ENCODE measurements around the gene IKZF2. TPM values are rescaled to one million over a fixed set of nuclear protein-coding genes. Genes with fewer than 3 reads are reported as not detected.

The IKZF2 gene
- 1 to 10 TPM in 1 of 4 donors, under 1 TPM in 3; under 0.01 to 3.7 (median 0.22) TPM for polyA plus RNA-seq
- long read RNA-seq, donor 1, result 0 reads
- long read RNA-seq, donor 2, result 0 reads
- long read RNA-seq, donor 3, result 0 reads
- long read RNA-seq, donor 4, result 0 reads
- long read RNA-seq, donor 5, result 0 reads
- long read RNA-seq, donor 6, partial matches to known transcripts, result 0 of 1 reads
- long read RNA-seq, donor 6, other reads (novel, unspliced or antisense), result 0 of 1 reads
- long read RNA-seq, donor 7, result 0 reads
- long read RNA-seq, donor 8, result 0 reads
- long read RNA-seq, donor 9, result 0 reads
- long read RNA-seq, donor 10, result 0 reads

GRCh38 chr2:213151437-213152064, at the start of gene IKZF2:
IKZF2 (minus strand) TSS chr2:213151612; CDS start chr2:213148629, 2,983 bp downstream.
- DNase-seq, result peak; percentile 85 to 96
- 0 to 1% (median 1%) methylated on average over 66 to 87 of the region's 87 CpGs for WGBS, 3 donors
- no peak for FAIRE-seq
- H3K9me3 ChIP-seq (ENCODE audit: control insufficient read depth in 2 of 2, insufficient read depth in 1 of 2, low read depth in 1 of 2, low read length in 1 of 2), result no peaks in the 10 kb centered on the region
- H3K4me1 ChIP-seq (ENCODE audit: control insufficient read depth in 3 of 3, insufficient read depth in 2 of 3, low read depth in 1 of 3, low read length in 2 of 3), result no peaks in the 10 kb centered on the region
- H3K36me3 ChIP-seq (ENCODE audit: control insufficient read depth in 3 of 3, insufficient read depth in 2 of 3, low read depth in 1 of 3, low read length in 3 of 3), result no peaks in the 10 kb centered on the region
- H3K4me3 ChIP-seq (ENCODE audit: low read depth in 1 of 3, low read length in 3 of 3), result peak within 1 kb of the TSS; percentile 61 to 79 (median 65)
- H3K27me3 ChIP-seq (ENCODE audit: control insufficient read depth in 3 of 3, insufficient read depth in 3 of 3, low read length in 3 of 3), result no peaks in the 10 kb centered on the region
- peak within 1 kb of the TSS; percentile 59 to 90 (median 82) for H3K27ac ChIP-seq (ENCODE audit: low read depth in 1 of 3, low read length in 2 of 3)

DNA sequence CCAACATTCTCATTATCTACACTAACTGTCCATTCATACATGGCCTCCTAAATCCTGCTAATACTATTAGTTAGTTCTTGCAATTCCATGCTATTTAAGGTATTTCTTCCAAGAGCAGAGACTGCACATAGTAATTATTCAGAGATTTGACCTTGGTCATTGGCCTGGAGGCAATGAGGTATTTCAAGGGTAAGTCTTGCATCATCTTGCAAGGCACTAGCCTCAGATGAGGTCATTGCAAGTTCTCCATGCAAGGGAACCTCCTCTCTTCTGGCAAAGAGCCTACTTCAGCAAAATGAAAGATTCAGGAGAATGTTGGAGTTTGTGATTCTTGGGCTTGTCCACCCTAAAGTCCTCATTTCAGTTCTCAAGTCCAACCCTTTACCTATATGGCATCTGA, 48.5 kb upstream of the IKZF2 start:
- FAIRE-seq (no peak), DNase-seq (no peak)
- H3K4me3 ChIP-seq (ENCODE audit: low read depth in 1 of 3, low read length in 3 of 3), result no peak overlapping the region

DNA sequence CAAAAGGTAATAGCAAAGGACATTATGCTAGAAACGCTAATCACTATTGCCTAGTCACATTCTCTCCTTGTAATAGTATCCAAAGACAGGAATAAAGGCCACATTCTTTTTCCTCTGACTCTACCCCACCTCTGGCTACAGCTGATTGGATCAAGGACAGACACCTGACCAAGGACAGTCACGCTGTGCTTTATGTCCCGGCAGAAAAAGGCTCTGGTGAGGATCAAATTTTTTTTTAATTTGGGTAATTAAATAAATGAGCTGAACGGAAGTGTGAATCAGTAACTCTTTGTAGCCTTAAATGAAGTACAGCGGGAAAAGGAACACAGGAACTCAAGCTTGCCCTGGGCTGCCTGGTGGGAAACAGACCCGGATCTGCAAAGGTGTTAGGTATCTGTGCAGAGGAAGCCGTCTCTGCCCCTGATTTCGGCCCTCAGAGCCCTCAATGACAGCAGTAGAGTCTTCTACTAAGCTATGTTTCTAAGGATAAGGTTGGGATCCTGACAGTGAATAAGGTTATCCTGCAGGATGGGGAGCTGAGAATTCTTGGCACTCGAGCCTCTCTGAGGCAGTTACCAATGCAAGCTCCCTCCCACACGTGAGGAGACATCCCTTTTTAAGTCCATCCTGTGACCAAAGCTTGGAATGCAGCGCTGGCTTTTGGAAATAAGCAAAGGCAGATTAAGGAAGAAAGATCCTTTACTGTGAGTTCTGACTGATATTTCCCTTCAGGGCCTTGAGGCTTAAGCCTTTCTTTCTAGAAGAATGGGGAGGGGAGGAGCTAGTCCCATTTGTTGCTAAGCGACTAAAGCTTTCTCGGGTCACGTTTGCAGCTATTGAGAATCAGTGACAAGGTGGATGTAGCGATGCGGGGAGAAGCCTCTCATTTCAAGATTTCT, 37.8 kb upstream of the IKZF2 start:
- Histone ChIP-seq H3K27ac (ENCODE audit: low read depth in 1 of 3, low read length in 2 of 3) (no peak overlapping the region), H3K4me1 (ENCODE audit: control insufficient read depth in 3 of 3, insufficient read depth in 2 of 3, low read depth in 1 of 3, low read length in 2 of 3) (no peaks in the 10 kb centered on the region), H3K4me3 (ENCODE audit: low read depth in 1 of 3, low read length in 3 of 3) (no peak overlapping the region), H3K9me3 (ENCODE audit: control insufficient read depth in 2 of 2, insufficient read depth in 1 of 2, low read depth in 1 of 2, low read length in 1 of 2) (no peaks in the 10 kb centered on the region), H3K27me3 (ENCODE audit: control insufficient read depth in 3 of 3, insufficient read depth in 3 of 3, low read length in 3 of 3) (no peaks in the 10 kb centered on the region), H3K36me3 (ENCODE audit: control insufficient read depth in 3 of 3, insufficient read depth in 2 of 3, low read depth in 1 of 3, low read length in 3 of 3) (no peaks in the 10 kb centered on the region)
- WGBS, 3 donors, result 37 to 51% (median 41%) methylated on average over 16 of the region's 16 CpGs
- no peak for FAIRE-seq
- DNase-seq, result no peak

More for the DNA sequence above, 48.5 kb upstream of the IKZF2 start:
- Histone ChIP-seq H3K4me1 (ENCODE audit: control insufficient read depth in 3 of 3, insufficient read depth in 2 of 3, low read depth in 1 of 3, low read length in 2 of 3) (no peaks in the 10 kb centered on the region), H3K27me3 (ENCODE audit: control insufficient read depth in 3 of 3, insufficient read depth in 3 of 3, low read length in 3 of 3) (no peaks in the 10 kb centered on the region), H3K27ac (ENCODE audit: low read depth in 1 of 3, low read length in 2 of 3) (no peak overlapping the region), H3K36me3 (ENCODE audit: control insufficient read depth in 3 of 3, insufficient read depth in 2 of 3, low read depth in 1 of 3, low read length in 3 of 3) (no peaks in the 10 kb centered on the region), H3K9me3 (ENCODE audit: control insufficient read depth in 2 of 2, insufficient read depth in 1 of 2, low read depth in 1 of 2, low read length in 1 of 2) (peaks cover 0 to 3% of the 10 kb centered on the region in 2 donors)

- Histone ChIP-seq H3K4me1 (ENCODE audit: control insufficient read depth in 3 of 3, insufficient read depth in 2 of 3, low read depth in 1 of 3, low read length in 2 of 3) (no peaks in the 10 kb centered on the region), H3K4me3 (ENCODE audit: low read depth in 1 of 3, low read length in 3 of 3) (no peak overlapping the region), H3K9me3 (ENCODE audit: control insufficient read depth in 2 of 2, insufficient read depth in 1 of 2, low read depth in 1 of 2, low read length in 1 of 2) (no peaks in the 10 kb centered on the region), H3K27me3 (ENCODE audit: control insufficient read depth in 3 of 3, insufficient read depth in 3 of 3, low read length in 3 of 3) (no peaks in the 10 kb centered on the region), H3K36me3 (ENCODE audit: control insufficient read depth in 3 of 3, insufficient read depth in 2 of 3, low read depth in 1 of 3, low read length in 3 of 3) (no peaks in the 10 kb centered on the region), H3K27ac (ENCODE audit: low read depth in 1 of 3, low read length in 2 of 3) (no peak overlapping the region)
- DNase-seq (no peak), FAIRE-seq (no peak)
- WGBS, 3 donors, result 75 to 81% (median 77%) methylated on average over 2 of the region's 2 CpGs
These were observed 37.1 kb upstream of the IKZF2 start for GRCh38 chr2:213188533-213188867.

- no peaks in the 10 kb centered on the region for H3K4me1 ChIP-seq (ENCODE audit: control insufficient read depth in 3 of 3, insufficient read depth in 2 of 3, low read depth in 1 of 3, low read length in 2 of 3)
- H3K4me3 ChIP-seq (ENCODE audit: low read depth in 1 of 3, low read length in 3 of 3), result no peak overlapping the region
- H3K36me3 ChIP-seq (ENCODE audit: control insufficient read depth in 3 of 3, insufficient read depth in 2 of 3, low read depth in 1 of 3, low read length in 3 of 3), result no peaks in the 10 kb centered on the region
- no peaks in the 10 kb centered on the region for H3K27me3 ChIP-seq (ENCODE audit: control insufficient read depth in 3 of 3, insufficient read depth in 3 of 3, low read length in 3 of 3)
- H3K9me3 ChIP-seq (ENCODE audit: control insufficient read depth in 2 of 2, insufficient read depth in 1 of 2, low read depth in 1 of 2, low read length in 1 of 2), result no peaks in the 10 kb centered on the region
- H3K27ac ChIP-seq (ENCODE audit: low read depth in 1 of 3, low read length in 2 of 3), result no peak overlapping the region
- no peak for FAIRE-seq
- peak in 1 of 2 donors; percentile 1 for DNase-seq
- 50 to 59% (median 58%) methylated on average over 5 of the region's 5 CpGs for WGBS, 3 donors
These were observed 36.6 kb upstream of the IKZF2 start for GRCh38 chr2:213187833-213188532.

DNA sequence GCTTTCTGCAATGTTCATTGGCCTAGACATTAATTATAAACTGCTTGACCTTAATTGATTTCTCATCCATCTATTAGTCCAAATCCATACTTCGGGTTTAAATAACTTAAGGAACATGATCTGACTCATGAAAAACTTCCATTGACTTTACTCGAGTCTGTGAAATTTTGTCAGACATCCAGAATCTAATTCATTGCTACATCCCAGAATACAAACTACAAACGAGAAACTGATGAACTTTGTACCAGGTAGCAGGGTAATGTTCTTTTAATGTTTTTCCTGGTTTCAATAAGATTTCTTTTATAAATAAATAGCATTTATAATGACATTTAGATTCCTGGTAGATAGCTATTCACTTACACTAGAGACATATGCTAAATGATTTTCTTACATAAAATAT, 36.0 kb upstream of the IKZF2 start:
- Histone ChIP-seq H3K4me3 (ENCODE audit: low read depth in 1 of 3, low read length in 3 of 3) (no peak overlapping the region), H3K27me3 (ENCODE audit: control insufficient read depth in 3 of 3, insufficient read depth in 3 of 3, low read length in 3 of 3) (no peaks in the 10 kb centered on the region), H3K36me3 (ENCODE audit: control insufficient read depth in 3 of 3, insufficient read depth in 2 of 3, low read depth in 1 of 3, low read length in 3 of 3) (no peaks in the 10 kb centered on the region), H3K9me3 (ENCODE audit: control insufficient read depth in 2 of 2, insufficient read depth in 1 of 2, low read depth in 1 of 2, low read length in 1 of 2) (no peaks in the 10 kb centered on the region), H3K27ac (ENCODE audit: low read depth in 1 of 3, low read length in 2 of 3) (no peak overlapping the region), H3K4me1 (ENCODE audit: control insufficient read depth in 3 of 3, insufficient read depth in 2 of 3, low read depth in 1 of 3, low read length in 2 of 3) (no peaks in the 10 kb centered on the region)
- DNase-seq (no peak), FAIRE-seq (no peak)
- WGBS, 3 donors, result 19 to 57% (median 30%) methylated on average over 3 of the region's 3 CpGs

DNA sequence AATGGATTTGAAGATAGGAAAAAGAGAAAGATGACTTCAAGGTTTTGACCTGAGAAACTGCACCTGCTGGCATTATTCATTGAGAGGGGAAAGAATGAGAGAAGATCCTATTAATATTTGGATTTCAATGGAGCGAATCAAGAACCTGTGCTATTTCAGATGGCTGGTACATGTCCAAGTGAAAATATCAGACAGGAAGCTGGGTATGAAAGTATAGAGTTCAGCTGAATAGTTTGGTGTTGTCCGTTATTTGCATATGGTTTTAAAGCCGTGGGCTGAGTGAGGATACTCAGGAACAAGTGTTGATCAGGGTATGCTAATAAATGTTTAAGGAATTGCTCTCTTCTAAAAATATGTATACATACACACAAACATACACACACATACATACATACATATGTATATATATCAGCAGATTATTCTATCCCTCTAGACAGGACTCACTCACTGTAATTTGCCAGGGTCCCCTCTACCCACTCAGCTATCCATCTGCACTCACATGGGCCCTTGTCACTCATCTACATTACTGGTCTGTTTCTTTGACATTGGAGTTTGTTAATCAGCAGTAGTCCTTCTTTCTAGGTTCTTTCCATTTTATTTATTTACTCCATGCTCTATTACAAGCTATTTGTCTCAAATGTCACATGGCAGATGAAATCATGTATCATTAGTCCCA, 33.9 kb upstream of the IKZF2 start:
- FAIRE-seq (no peak), DNase-seq (no peak)
- 75 to 85% (median 83%) methylated on average over 3 of the region's 3 CpGs for WGBS, 3 donors
- no peaks in the 10 kb centered on the region for H3K9me3 ChIP-seq (ENCODE audit: control insufficient read depth in 2 of 2, insufficient read depth in 1 of 2, low read depth in 1 of 2, low read length in 1 of 2)
- no peaks in the 10 kb centered on the region for H3K4me1 ChIP-seq (ENCODE audit: control insufficient read depth in 3 of 3, insufficient read depth in 2 of 3, low read depth in 1 of 3, low read length in 2 of 3)
- H3K4me3 ChIP-seq (ENCODE audit: low read depth in 1 of 3, low read length in 3 of 3), result no peak overlapping the region
- H3K36me3 ChIP-seq (ENCODE audit: control insufficient read depth in 3 of 3, insufficient read depth in 2 of 3, low read depth in 1 of 3, low read length in 3 of 3), result no peaks in the 10 kb centered on the region
- H3K27ac ChIP-seq (ENCODE audit: low read depth in 1 of 3, low read length in 2 of 3), result no peak overlapping the region
- no peaks in the 10 kb centered on the region for H3K27me3 ChIP-seq (ENCODE audit: control insufficient read depth in 3 of 3, insufficient read depth in 3 of 3, low read length in 3 of 3)

DNA sequence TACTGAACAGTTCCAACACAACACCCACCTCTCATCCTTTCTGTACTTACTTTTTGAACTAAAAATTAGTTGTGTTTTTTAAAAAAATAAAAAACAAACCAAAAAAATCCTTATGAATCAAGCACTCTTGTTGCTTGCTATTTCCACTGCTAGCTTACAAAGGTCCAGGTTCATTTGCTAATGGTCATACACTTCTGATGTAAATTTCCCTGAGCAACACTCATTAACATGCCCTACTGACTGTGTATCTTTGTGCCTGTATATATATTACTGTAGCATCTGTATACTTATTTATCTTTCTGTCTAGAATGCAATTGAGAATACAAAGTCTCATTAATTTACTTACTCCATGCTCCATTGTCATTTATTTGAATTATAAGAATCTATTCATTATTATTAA, 30.3 kb upstream of the IKZF2 start:
- no peak overlapping the region for H3K27ac ChIP-seq (ENCODE audit: low read depth in 1 of 3, low read length in 2 of 3)
- no peak overlapping the region for H3K4me3 ChIP-seq (ENCODE audit: low read depth in 1 of 3, low read length in 3 of 3)
- H3K4me1 ChIP-seq (ENCODE audit: control insufficient read depth in 3 of 3, insufficient read depth in 2 of 3, low read depth in 1 of 3, low read length in 2 of 3), result no peaks in the 10 kb centered on the region
- no peak for DNase-seq
- FAIRE-seq, result no peak
- H3K36me3 ChIP-seq (ENCODE audit: control insufficient read depth in 3 of 3, insufficient read depth in 2 of 3, low read depth in 1 of 3, low read length in 3 of 3), result no peaks in the 10 kb centered on the region
- H3K27me3 ChIP-seq (ENCODE audit: control insufficient read depth in 3 of 3, insufficient read depth in 3 of 3, low read length in 3 of 3), result no peaks in the 10 kb centered on the region
- H3K9me3 ChIP-seq (ENCODE audit: control insufficient read depth in 2 of 2, insufficient read depth in 1 of 2, low read depth in 1 of 2, low read length in 1 of 2), result no peaks in the 10 kb centered on the region
